Neural progenitor cell (in vitro differentiated cells): ENCODE data around the gene HOXD3.

Experiments
- CTCF ChIP-seq: fragments of 200-600 bp; sonication (generic); IDR thresholded peaks from 2 replicates; pipeline ENCODE4 v1.5.1; 2017; ENCODE audit warnings: antibody characterized with exemption, mild to moderate bottlenecking
- EZH2 ChIP-seq: fragments of 200-600 bp; sonication (generic); IDR thresholded peaks from 2 replicates; pipeline ENCODE4 v1.6.1; 2017; ENCODE audit warnings: antibody characterized with exemption, mild to moderate bottlenecking, moderate library complexity

DNA sequence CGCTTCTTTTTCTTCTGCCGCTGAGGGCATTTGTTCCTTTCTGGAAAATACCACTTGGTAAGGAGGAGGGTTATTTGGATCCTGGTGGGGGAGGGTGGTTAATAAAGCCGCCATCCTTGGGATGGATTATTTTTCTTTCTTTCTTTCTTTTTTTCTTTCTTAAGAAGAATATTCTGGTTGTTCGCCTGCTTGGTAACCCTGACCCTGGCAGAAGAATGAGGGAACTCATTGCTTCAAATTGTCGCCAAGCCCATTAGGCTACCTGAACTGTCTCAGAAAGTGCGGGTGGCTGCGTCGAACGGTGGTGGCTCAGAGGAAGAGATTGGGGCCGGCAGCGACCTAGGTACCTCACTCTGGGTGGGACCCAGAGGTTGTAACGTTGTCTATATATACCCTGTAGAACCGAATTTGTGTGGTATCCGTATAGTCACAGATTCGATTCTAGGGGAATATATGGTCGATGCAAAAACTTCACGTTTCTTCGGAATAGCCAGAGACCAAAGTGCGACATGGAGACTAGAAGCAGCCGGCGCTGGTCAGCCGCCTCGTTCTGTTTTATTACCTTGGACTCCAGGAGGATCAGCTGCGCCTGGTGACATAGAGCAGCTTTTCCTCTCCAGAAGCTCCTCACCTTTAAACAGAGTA is 7.0 kb upstream of the HOXD3 start:
- peak; percentile 97 for TF ChIP-seq EZH2
- TF ChIP-seq CTCF: no peak
